Retina (tissue), 1 donor: Measurements from ENCODE around the gene RNMT.
"Not testable (repeated sequence)": the region's sequence is repeated elsewhere in the genome, so short reads cannot be mapped to it uniquely, and the experiment has no call there.

Experiments
- DNase-seq: peaks from one replicate; pipeline ENCODE4 v3.0.0-alpha.2; 2016

RNMT gene

GRCh38 chr18:13726232-13726971 is at the start of gene RNMT, which contains the start of gene FAM210A:
Gene RNMT, plus strand, starts transcription at chr18:13726673. Its CDS starts 4,845 bp downstream, at chr18:13731518.
Gene FAM210A, minus strand, starts transcription at chr18:13726558. Its CDS starts 44,481 bp downstream, at chr18:13682077.
- peak; percentile 96 for DNase-seq

GRCh38 chr18:13677350-13677749 is 49.1 kb upstream of the RNMT start:
- DNase-seq = not testable (repeated sequence)

GRCh38 chr18:13680612-13681011 is 45.9 kb upstream of the RNMT start:
- DNase-seq = no peak

DNA sequence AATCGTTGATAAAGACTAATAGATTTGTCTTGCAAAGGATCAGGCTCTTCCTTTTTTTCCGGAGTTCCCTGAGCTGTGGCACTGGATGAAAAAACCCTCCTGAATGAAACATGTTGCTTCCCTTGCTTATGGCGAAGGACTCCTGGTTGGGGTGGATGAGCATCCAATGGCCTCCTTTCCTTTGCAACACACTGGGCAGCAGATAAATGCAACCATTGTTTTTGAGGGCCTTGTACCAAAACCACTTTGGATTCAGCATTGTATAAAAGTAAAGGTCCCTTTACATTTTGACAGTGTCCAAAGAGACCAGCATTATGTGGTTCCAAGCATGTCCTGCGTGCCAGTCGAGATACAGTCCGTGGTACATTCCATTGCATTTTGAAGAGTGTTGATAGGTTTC is 44.8 kb upstream of the RNMT start:
- no peak for DNase-seq

DNA sequence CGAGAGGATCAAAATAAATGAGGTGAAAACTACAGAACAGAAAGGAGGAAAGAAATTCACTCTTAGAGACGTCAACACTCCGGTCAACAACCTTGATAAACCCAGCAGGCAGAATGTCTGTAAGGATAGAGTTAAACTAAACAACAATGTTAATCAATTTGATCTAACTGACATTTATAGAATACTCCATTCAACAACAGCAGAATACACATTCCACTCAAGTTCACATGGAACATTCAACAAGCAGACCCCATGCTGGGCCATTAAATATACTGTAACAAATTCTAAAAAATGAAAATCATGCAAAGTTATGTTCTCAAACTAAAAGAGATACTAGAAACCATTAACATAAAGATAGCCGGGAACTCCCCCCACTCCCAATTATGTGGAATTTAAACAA is 41.9 kb upstream of the RNMT start:
- no peak for DNase-seq

GRCh38 chr18:13688191-13689136 is 38.0 kb upstream of the RNMT start:
- DNase-seq = no peak

- not testable (repeated sequence) for DNase-seq
Observed at GRCh38 chr18:13690060-13690459, 36.4 kb upstream of the RNMT start.

- not testable (repeated sequence) for DNase-seq
Observed at GRCh38 chr18:13695337-13695736, 31.1 kb upstream of the RNMT start.

DNA sequence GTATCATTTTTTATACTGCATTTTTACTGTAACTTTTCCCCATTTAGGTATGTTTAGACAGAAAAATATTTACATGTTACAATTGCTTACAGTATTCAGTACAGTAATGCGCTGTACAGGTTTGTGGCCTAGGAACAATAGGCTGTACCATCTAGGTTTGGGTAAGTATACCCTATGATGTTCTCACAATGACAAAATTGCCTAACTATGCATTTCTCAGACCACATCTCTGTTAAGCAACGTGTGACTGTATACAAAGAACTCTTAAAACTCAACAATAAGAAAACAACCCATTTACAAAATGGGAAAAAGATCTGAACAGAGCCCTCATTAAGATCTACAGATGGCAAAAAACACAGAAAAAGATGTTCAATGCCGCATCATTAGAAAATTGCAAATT is 29.5 kb upstream of the RNMT start:
- no peak for DNase-seq

DNA sequence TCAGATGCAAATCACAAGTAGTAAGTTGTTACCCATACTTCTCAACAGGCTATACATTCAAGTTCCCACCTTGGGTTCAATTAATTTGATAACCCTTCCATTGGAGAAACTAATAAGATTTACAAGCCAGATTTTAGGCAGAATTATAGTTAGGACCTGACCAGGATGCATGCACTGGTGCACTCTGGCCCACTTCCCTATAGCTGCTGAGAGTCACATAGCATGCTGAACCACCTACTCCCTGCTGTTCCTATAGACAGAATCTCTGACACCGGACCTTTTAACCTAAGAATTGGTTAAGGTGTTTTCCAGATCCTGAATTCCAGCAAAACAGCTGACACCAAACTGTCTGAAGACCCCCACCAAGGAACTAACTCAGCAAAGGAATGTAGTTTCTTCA is 26.3 kb upstream of the RNMT start:
- no peak for DNase-seq

DNA sequence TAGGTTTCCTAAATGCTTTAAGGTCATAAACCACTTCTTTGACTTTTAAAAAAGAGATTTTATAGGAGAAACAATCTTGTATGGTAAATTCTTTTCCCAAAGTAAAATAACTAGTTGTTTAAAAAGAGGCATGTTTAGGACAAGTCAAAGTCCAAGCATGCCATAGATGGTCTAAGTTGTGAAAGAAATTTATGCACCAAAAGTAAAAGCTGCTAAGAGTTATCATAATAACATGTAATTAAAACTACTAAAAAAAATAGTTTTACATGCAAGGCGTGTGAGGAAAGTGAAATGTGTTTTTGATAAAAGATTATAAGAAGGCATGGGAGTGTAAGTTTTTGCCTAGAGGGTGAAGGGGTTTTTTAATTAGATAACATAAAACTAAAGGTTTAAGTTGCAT is 22.6 kb upstream of the RNMT start:
- DNase-seq = no peak

- DNase-seq = no peak
Observed at GRCh38 chr18:13710414-13710831, 16.1 kb upstream of the RNMT start.

- no peak for DNase-seq
Observed at GRCh38 chr18:13712400-13713131, 13.9 kb upstream of the RNMT start.

DNA sequence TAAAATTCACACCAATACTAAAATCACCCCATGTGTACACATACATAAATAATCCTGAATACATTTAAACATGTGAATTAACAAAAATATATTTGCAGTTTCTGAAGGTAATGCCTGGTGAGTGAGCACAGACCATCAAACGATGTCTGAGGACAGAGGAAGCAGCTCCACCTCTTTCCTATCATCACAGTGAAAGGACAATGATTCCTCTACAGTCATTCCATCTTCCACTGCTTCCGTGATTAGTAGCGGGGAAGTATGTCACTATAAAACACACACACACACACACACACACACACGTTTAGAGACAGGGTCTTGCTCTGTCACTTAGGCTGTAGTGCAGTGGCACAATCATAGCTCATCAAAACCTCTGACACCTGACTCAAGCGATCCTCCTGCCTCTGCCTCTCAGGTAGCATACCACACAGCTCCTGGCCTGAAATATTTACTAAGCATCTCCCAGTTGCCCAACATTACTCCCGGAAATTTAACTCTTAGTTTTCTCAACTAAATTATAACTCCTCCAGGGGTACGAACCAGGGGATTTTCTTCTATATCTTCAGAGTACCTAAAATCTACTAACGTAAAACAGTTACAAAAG is 12.9 kb upstream of the RNMT start:
- DNase-seq = no peak

- no peak for DNase-seq
Observed at GRCh38 chr18:13715330-13715729, 11.1 kb upstream of the RNMT start.

DNA sequence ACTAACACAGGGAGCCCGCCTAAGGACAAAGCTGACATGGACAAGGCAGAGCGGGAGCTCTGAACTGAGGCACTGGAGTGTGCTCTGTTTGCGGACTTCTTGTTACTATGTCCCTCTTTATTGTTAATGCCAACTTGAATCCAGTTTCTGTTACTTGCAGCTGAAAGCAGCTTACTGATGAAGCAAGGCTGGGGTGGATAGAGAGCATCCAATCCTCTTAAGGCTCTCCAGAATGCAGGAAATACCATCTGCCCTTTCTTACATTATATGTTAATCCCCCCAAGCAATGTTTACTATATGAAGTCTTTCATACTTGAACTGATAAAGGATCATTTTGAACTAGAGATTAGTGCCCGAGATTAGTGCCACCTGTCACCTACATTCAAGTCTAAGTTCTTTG is 9.6 kb upstream of the RNMT start:
- no peak for DNase-seq

GRCh38 chr18:13720123-13720522 is 6.3 kb upstream of the RNMT start:
- DNase-seq = no peak

GRCh38 chr18:13720847-13721246 is 5.6 kb upstream of the RNMT start:
- no peak for DNase-seq

GRCh38 chr18:13725566-13726231 is 774 bp upstream of the RNMT start:
- no peak for DNase-seq

GRCh38 chr18:13726972-13727331 is 479 bp downstream of the RNMT start:
- DNase-seq = no peak

- DNase-seq = no peak
Observed at GRCh38 chr18:13730481-13730880, 4.0 kb downstream of the RNMT start.

- no peak for DNase-seq
Observed at GRCh38 chr18:13735681-13736080, 9.2 kb downstream of the RNMT start.
